SU-DHL-6 (cell line): ENCODE results near the gene C14orf132.

Source experiments
- H2AFZ ChIP-seq: fragments of 200-600 bp; sonication (generic); 2 replicates; pipeline ENCODE4 v1.6.1; 2014; ENCODE audit warnings: low read depth, mild to moderate bottlenecking, moderate library complexity, mixed read lengths, antibody characterized with exemption, low read length; ENCODE audit not compliant: severe bottlenecking
- H3F3A ChIP-seq: fragments of 200-600 bp; shearing (Covaris generic); 2 replicates; pipeline ENCODE4 v1.6.0; 2016; ENCODE audit warnings: antibody characterized with exemption, mild to moderate bottlenecking; ENCODE audit not compliant: insufficient read depth
- H3K27ac ChIP-seq: fragments of 200-600 bp; sonication (generic); 2 replicates; pipeline ENCODE4 v1.5.1; 2016; ENCODE audit warnings: low read depth, mild to moderate bottlenecking, low read length, moderate library complexity, mixed read lengths
- H3K27me3 ChIP-seq: fragments of 200-600 bp; sonication (generic), shearing (Covaris generic); 2 replicates; pipeline ENCODE4 v1.6.0; 2014; ENCODE audit warnings: mild to moderate bottlenecking, low read length
- H3K36me3 ChIP-seq: fragments of 200-600 bp; sonication (generic); 2 replicates; pipeline ENCODE4 v1.6.1; 2014; ENCODE audit warnings: mild to moderate bottlenecking, low read length, mixed read lengths
- H3K4me2 ChIP-seq: fragments of 300-600, 200-600 bp; shearing (Covaris generic), sonication (generic); 2 replicates; pipeline ENCODE4 v1.6.0; 2014; ENCODE audit warnings: low read length, low read depth, mild to moderate bottlenecking; ENCODE audit not compliant: poor library complexity, severe bottlenecking
- H3K4me3 ChIP-seq: fragments of 200-600 bp; sonication (generic); 2 replicates; pipeline ENCODE4 v1.5.1; 2014; ENCODE audit warnings: antibody characterized with exemption, low read length, mild to moderate bottlenecking, mixed read lengths; ENCODE audit not compliant: insufficient read depth, poor library complexity, severe bottlenecking
- H3K79me2 ChIP-seq: fragments of 200-600 bp; sonication (generic); 2 replicates; pipeline ENCODE4 v1.6.1; 2014; ENCODE audit warnings: mild to moderate bottlenecking, low read length, moderate library complexity; ENCODE audit not compliant: insufficient read depth
- H3K9ac ChIP-seq: fragments of 200-600 bp; sonication (generic); 2 replicates; pipeline ENCODE4 v1.7.0; 2014; ENCODE audit warnings: mild to moderate bottlenecking, low read length
- H3K9me2 ChIP-seq: fragments of 200-600 bp; sonication (generic); replicated peaks from 2 replicates; pipeline ENCODE4 v1.6.1; 2014; ENCODE audit warnings: low read length; ENCODE audit not compliant: insufficient read depth
- H3K9me3 ChIP-seq: fragments of 200-600 bp; sonication (generic); 2 replicates; pipeline ENCODE4 v1.6.1; 2014; ENCODE audit warnings: low read length, mixed read lengths; ENCODE audit not compliant: insufficient read depth
- H4K20me1 ChIP-seq: fragments of 200-600 bp; sonication (generic); 2 replicates; pipeline ENCODE4 v1.6.1; 2014; ENCODE audit warnings: low read depth, mild to moderate bottlenecking, antibody characterized with exemption, low read length, moderate library complexity, mixed read lengths
- EZH2phosphoT487 ChIP-seq: fragments of 200-600 bp; sonication (generic), shearing (Covaris generic); conservative IDR thresholded peaks from 2 replicates; pipeline ENCODE4 v1.6.1; 2018; ENCODE audit warnings: mild to moderate bottlenecking, antibody characterized with exemption, low read length, moderate library complexity, mixed read lengths
- TF ChIP-seq, protein P1 (sequence below): fragments of 200-600 bp; sonication (generic); IDR thresholded peaks from one replicate; pipeline ENCODE4 v1.5.1; 2017; ENCODE audit warnings: antibody characterized with exemption, mild to moderate bottlenecking, low read length, moderate library complexity; ENCODE audit not compliant: insufficient read depth, poor library complexity, severe bottlenecking

The C14orf132 gene

DNA sequence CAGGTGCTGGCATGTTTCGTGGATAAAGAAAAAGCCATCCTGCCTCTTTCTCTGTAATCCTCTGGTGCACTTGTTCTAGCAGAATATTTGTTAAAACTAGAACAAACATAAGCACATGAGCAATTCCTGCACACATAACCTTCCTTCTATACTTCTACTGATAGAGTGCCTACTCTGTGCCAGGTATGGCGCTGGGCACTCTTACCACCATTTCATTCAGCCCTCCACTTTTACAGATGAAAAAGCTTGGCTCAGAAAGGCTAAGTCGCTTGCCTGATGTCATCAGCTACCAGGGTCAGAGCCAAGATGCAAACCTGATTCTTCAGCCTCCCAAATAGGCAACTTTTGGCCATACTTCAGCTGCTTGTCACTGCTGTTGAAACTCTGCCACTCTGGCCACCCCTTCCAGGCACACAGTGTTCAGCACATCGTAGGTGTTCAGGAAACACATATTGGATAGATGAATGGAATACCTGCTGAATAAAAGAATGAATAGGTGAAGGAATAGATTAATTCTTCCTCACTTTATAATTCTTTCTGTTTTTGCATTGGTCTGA lies 10.0 kb upstream of the C14orf132 start:
- Histone ChIP-seq H3K9me2 (no peaks in the 10 kb centered on the region), H3K27ac (no peak overlapping the region), H3K4me2 (no peak overlapping the region), H3K4me3 (no peak overlapping the region), H3K27me3 (no peaks in the 10 kb centered on the region), H3K9me3 (no peaks in the 10 kb centered on the region), H3K9ac (no peak overlapping the region), H2AFZ (no peak overlapping the region), H3K79me2 (no peaks in the 10 kb centered on the region), H3F3A (no peaks in the 10 kb centered on the region), H3K36me3 (no peaks in the 10 kb centered on the region), H4K20me1 (no peaks in the 10 kb centered on the region)
- TF ChIP-seq EZH2phosphoT487: no peak
- TF ChIP-seq, protein P1, sequence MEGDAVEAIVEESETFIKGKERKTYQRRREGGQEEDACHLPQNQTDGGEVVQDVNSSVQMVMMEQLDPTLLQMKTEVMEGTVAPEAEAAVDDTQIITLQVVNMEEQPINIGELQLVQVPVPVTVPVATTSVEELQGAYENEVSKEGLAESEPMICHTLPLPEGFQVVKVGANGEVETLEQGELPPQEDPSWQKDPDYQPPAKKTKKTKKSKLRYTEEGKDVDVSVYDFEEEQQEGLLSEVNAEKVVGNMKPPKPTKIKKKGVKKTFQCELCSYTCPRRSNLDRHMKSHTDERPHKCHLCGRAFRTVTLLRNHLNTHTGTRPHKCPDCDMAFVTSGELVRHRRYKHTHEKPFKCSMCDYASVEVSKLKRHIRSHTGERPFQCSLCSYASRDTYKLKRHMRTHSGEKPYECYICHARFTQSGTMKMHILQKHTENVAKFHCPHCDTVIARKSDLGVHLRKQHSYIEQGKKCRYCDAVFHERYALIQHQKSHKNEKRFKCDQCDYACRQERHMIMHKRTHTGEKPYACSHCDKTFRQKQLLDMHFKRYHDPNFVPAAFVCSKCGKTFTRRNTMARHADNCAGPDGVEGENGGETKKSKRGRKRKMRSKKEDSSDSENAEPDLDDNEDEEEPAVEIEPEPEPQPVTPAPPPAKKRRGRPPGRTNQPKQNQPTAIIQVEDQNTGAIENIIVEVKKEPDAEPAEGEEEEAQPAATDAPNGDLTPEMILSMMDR: no peak

GRCh38 chr14:96030108-96030760 lies 8.9 kb upstream of the C14orf132 start:
- no peaks in the 10 kb centered on the region for H3K27me3 ChIP-seq
- H3K27ac ChIP-seq: no peak overlapping the region
- H3K9me3 ChIP-seq: no peaks in the 10 kb centered on the region
- H3K79me2 ChIP-seq: no peaks in the 10 kb centered on the region
- H3K36me3 ChIP-seq: no peaks in the 10 kb centered on the region
- no peak for TF ChIP-seq EZH2phosphoT487
- TF ChIP-seq, protein P1: no peak
- H3K4me2 ChIP-seq: no peak overlapping the region
- H3K9me2 ChIP-seq: no peaks in the 10 kb centered on the region
- no peak overlapping the region for H2AFZ ChIP-seq
- H3K9ac ChIP-seq: no peak overlapping the region
- no peak overlapping the region for H3K4me3 ChIP-seq
- no peaks in the 10 kb centered on the region for H4K20me1 ChIP-seq
- H3F3A ChIP-seq: no peaks in the 10 kb centered on the region

GRCh38 chr14:96031691-96032090 lies 7.5 kb upstream of the C14orf132 start:
- Histone ChIP-seq H4K20me1 (no peaks in the 10 kb centered on the region), H3F3A (no peaks in the 10 kb centered on the region), H3K4me2 (no peak overlapping the region), H3K4me3 (no peak overlapping the region), H3K9me3 (no peaks in the 10 kb centered on the region), H3K27ac (no peak overlapping the region), H2AFZ (no peak overlapping the region), H3K36me3 (no peaks in the 10 kb centered on the region), H3K9me2 (no peaks in the 10 kb centered on the region), H3K79me2 (no peaks in the 10 kb centered on the region), H3K27me3 (no peaks in the 10 kb centered on the region), H3K9ac (no peak overlapping the region)
- TF ChIP-seq EZH2phosphoT487: no peak
- TF ChIP-seq, protein P1: no peak
